BE2C (cell line): Measurements from ENCODE around the gene DCAF15.

ENCODE experiments used
- DNase-seq: peaks from one replicate; pipeline ENCODE4 v3.0.0-alpha.2; 2020
- H3K27me3 ChIP-seq: fragments of 250-450 bp; sonication (Bioruptor Pico); 2 replicates; pipeline ENCODE4 v1.5.1; 2020; ENCODE audit warnings: mild to moderate bottlenecking
- H3K36me3 ChIP-seq: fragments of 250-450 bp; sonication (Bioruptor Pico); 2 replicates; pipeline ENCODE4 v1.5.1; 2020; ENCODE audit warnings: mild to moderate bottlenecking
- H3K4me1 ChIP-seq: fragments of 250-450 bp; sonication (Bioruptor Pico); 2 replicates; pipeline ENCODE4 v1.5.1; 2020
- H3K4me3 ChIP-seq: 2 replicates; pipeline ENCODE4 v1.5.1; 2011; ENCODE audit warnings: low read depth, low read length
- H3K9me3 ChIP-seq: fragments of 250-450 bp; sonication (Bioruptor Pico); 2 replicates; pipeline ENCODE4 v1.5.1; 2020
- CTCF ChIP-seq: IDR thresholded peaks from 2 replicates; pipeline ENCODE4 v1.5.1; 2012; ENCODE audit warnings: mild to moderate bottlenecking, low read depth, low read length

DCAF15 gene

GRCh38 chr19:13960863-13961784 lies 8.8 kb downstream of the DCAF15 start:
- no peaks in the 10 kb centered on the region for H3K4me1 ChIP-seq
- H3K36me3 ChIP-seq = peaks cover 51% of the 10 kb centered on the region
- no peak for DNase-seq
- peak; percentile 23; the same call in 1 of the 2 replicates for TF ChIP-seq CTCF
- no peak overlapping the region for H3K4me3 ChIP-seq
- no peaks in the 10 kb centered on the region for H3K9me3 ChIP-seq
- no peaks in the 10 kb centered on the region for H3K27me3 ChIP-seq

DNA sequence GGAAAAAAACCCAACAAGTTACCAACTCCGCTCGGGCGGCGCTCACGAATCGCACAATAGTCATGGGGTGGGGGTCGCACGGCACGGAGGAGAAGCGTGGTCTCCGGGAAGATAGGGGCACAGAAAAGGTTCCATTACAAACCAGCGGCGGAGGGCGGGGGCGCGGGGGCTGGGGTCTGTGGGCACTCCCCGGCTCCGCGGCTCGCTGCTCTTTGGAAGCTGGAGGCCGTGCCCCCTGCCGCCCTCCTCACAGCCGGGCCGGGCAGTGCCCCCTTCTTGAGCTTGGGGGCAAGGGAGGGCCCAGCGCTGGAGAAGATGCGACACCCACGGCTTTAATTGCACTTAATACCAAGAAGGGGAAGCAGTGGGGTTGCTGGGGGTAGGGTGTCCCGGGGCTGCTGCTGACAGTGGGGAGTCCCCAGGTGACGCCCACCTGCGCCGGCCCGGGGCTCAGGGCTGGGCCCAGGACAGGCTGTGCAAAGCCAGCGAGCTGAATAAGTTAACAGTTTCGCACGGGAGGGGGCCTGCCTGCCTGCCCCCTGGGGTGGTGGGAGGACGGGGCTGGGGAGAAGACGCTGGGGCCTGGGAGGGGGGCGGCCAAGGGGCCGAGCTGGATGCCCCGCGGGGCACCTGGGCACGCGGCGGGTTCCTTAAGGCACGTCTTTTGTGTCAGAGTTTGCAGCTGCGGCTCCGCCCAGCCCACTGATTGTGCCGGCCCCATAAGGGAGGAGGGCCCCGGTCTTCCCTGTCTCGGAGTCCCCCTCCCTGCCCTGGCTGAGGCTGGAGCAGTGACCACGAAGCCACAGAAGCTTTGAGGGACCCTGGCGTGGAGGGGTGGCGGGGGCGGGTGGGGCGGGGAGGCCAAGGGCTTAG lies 9.8 kb downstream of the DCAF15 start:
- DNase-seq = no peak
- peaks cover 48% of the 10 kb centered on the region for H3K36me3 ChIP-seq
- H3K4me3 ChIP-seq = no peak overlapping the region

GRCh38 chr19:13962699-13963602 lies 10.6 kb downstream of the DCAF15 start:
- Histone ChIP-seq H3K4me3 (no peak overlapping the region), H3K36me3 (peaks cover 46% of the 10 kb centered on the region), H3K9me3 (no peaks in the 10 kb centered on the region), H3K27me3 (no peaks in the 10 kb centered on the region), H3K4me1 (no peaks in the 10 kb centered on the region)
- TF ChIP-seq CTCF = no peak
- DNase-seq = no peak

More for the DNA sequence above, 9.8 kb downstream of the DCAF15 start:
- Histone ChIP-seq H3K4me1 (no peaks in the 10 kb centered on the region), H3K27me3 (no peaks in the 10 kb centered on the region), H3K9me3 (no peaks in the 10 kb centered on the region)
- no peak for TF ChIP-seq CTCF

GRCh38 chr19:13963603-13964105 lies 11.3 kb downstream of the DCAF15 start:
- no peak overlapping the region for H3K4me3 ChIP-seq
- no peaks in the 10 kb centered on the region for H3K27me3 ChIP-seq
- H3K9me3 ChIP-seq = no peaks in the 10 kb centered on the region
- no peak for DNase-seq
- peaks cover 46% of the 10 kb centered on the region for H3K36me3 ChIP-seq
- no peak for TF ChIP-seq CTCF
- no peaks in the 10 kb centered on the region for H3K4me1 ChIP-seq

GRCh38 chr19:13964776-13965175 lies 12.5 kb downstream of the DCAF15 start:
- peaks cover 40% of the 10 kb centered on the region for H3K36me3 ChIP-seq
- no peak for TF ChIP-seq CTCF
- H3K4me1 ChIP-seq = no peaks in the 10 kb centered on the region
- no peak overlapping the region for H3K4me3 ChIP-seq
- no peaks in the 10 kb centered on the region for H3K9me3 ChIP-seq
- DNase-seq = no peak
- no peaks in the 10 kb centered on the region for H3K27me3 ChIP-seq
